ENCODE results near the gene MYPN. TPM values are rescaled to one million over a fixed set of nuclear protein-coding genes. Genes with fewer than 3 reads are reported as not detected.

MYPN gene
- total RNA-seq, 1 experiment from 2014 or later, result not detected

DNA sequence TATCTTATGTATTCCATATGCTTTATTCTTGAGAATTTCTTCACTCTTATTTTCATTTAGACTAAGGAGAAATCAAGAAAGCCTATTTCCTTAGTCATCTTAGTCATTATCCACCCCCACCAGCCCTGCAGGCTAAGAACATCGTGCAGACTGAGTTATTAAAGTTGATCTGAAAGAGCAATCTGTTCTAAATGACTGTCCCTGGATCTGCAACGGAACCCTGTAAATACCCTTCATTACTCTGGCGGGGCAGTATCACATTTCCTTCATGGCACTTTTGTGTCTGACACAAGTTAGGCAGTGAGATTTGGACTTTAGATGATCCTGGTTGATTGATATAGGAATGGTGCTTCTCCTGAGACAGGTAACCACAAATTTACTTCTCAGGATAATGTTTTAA lies 3.5 kb upstream of the MYPN start:
- DNase-seq, result no peak
- TF ChIP-seq, protein P1, sequence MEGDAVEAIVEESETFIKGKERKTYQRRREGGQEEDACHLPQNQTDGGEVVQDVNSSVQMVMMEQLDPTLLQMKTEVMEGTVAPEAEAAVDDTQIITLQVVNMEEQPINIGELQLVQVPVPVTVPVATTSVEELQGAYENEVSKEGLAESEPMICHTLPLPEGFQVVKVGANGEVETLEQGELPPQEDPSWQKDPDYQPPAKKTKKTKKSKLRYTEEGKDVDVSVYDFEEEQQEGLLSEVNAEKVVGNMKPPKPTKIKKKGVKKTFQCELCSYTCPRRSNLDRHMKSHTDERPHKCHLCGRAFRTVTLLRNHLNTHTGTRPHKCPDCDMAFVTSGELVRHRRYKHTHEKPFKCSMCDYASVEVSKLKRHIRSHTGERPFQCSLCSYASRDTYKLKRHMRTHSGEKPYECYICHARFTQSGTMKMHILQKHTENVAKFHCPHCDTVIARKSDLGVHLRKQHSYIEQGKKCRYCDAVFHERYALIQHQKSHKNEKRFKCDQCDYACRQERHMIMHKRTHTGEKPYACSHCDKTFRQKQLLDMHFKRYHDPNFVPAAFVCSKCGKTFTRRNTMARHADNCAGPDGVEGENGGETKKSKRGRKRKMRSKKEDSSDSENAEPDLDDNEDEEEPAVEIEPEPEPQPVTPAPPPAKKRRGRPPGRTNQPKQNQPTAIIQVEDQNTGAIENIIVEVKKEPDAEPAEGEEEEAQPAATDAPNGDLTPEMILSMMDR (conservative IDR thresholded peaks at IDR 0.05), result no peak
- no peak overlapping the region for H3K27ac ChIP-seq (ENCODE audit: insufficient read length, low read depth, low read length)

More for the DNA sequence above, 3.5 kb upstream of the MYPN start:
- no CpG with 5 or more reads among the region's 3 CpGs for WGBS (ENCODE audit: extremely low coverage, insufficient read length, low lambda C conversion rate)
- H2BK20ac ChIP-seq (ENCODE audit: low read depth, low read length, poor library complexity, severe bottlenecking), result no peak overlapping the region
- H3T11ph ChIP-seq (ENCODE audit: low read length), result no peak overlapping the region
- no peak overlapping the region for H3K23ac ChIP-seq (ENCODE audit: insufficient read length, low read depth, low read length)
- H3K4me2 ChIP-seq (ENCODE audit: insufficient read depth, insufficient read length, low read length), result no peak overlapping the region
- no peaks in the 10 kb centered on the region for H3K79me1 ChIP-seq (ENCODE audit: insufficient read depth, low read depth, low read length, poor library complexity, severe bottlenecking)
- H4K20me1 ChIP-seq (ENCODE audit: control insufficient read depth, insufficient read depth, insufficient read length), result no peaks in the 10 kb centered on the region
- H3K18ac ChIP-seq (ENCODE audit: insufficient read length, low read depth, low read length), result no peak overlapping the region
- no peak overlapping the region for H2AK5ac ChIP-seq (ENCODE audit: insufficient read length, low read length)
- no peak overlapping the region for H2BK12ac ChIP-seq (ENCODE audit: insufficient read length, low read depth, low read length)
- Mint-ChIP-seq H3K4me1 (no peaks in the 10 kb centered on the region), H3K27me3 (ENCODE audit: low read depth) (no peaks in the 10 kb centered on the region), H3K4me3 (no peak overlapping the region), H3K9me3 (no peaks in the 10 kb centered on the region), H3K27ac (0 out of 7 replicates have a peak overlapping the region, but pooled peaks of 1 of the 3 experiments have one; percentile 22), H3K36me3 (ENCODE audit: insufficient read depth in 1 of 3, low read depth in 3 of 3) (no peaks in the 10 kb centered on the region)
- no peaks in the 10 kb centered on the region for H3K4me1 ChIP-seq (ENCODE audit: insufficient read depth, low read length)
- no peaks in the 10 kb centered on the region for H3K23me2 ChIP-seq (ENCODE audit: insufficient read length, low read depth, low read length, poor library complexity, severe bottlenecking)
- no peak overlapping the region for H4K91ac ChIP-seq (ENCODE audit: insufficient read length, low read depth, low read length)
- no peak overlapping the region for H4K5ac ChIP-seq (ENCODE audit: insufficient read length, low read depth, low read length)
- no peaks in the 10 kb centered on the region for H3K9me3 ChIP-seq (ENCODE audit: control insufficient read depth, low read depth, low read length)
- no peak overlapping the region for H4K8ac ChIP-seq (replicated peaks; ENCODE audit: insufficient read length, low read depth, low read length)
- no peak overlapping the region for H3K56ac ChIP-seq (ENCODE audit: insufficient read length, low read depth, low read length)
- no peaks in the 10 kb centered on the region for H3K27me3 ChIP-seq (ENCODE audit: insufficient read depth, low read length)
- no peak overlapping the region for H2BK5ac ChIP-seq (ENCODE audit: insufficient read length, low read length)
- H3K79me2 ChIP-seq (ENCODE audit: insufficient read depth, low read length), result no peaks in the 10 kb centered on the region
- H2BK120ac ChIP-seq (ENCODE audit: low read depth, low read length, poor library complexity, severe bottlenecking), result no peak overlapping the region
- H3K4ac ChIP-seq (ENCODE audit: low read depth, low read length), result no peak overlapping the region
- no peak overlapping the region for H3K9ac ChIP-seq (ENCODE audit: extremely low read depth, insufficient read length, low read length)
- no peak overlapping the region for H2AFZ ChIP-seq (ENCODE audit: low read length)
- H3K14ac ChIP-seq (ENCODE audit: insufficient read depth, low read length), result no peak overlapping the region
- H2BK15ac ChIP-seq (ENCODE audit: low read depth, low read length), result no peak overlapping the region

Data from H9 (cell line).